ENCODE measurements around the gene PROK1.

DNA sequence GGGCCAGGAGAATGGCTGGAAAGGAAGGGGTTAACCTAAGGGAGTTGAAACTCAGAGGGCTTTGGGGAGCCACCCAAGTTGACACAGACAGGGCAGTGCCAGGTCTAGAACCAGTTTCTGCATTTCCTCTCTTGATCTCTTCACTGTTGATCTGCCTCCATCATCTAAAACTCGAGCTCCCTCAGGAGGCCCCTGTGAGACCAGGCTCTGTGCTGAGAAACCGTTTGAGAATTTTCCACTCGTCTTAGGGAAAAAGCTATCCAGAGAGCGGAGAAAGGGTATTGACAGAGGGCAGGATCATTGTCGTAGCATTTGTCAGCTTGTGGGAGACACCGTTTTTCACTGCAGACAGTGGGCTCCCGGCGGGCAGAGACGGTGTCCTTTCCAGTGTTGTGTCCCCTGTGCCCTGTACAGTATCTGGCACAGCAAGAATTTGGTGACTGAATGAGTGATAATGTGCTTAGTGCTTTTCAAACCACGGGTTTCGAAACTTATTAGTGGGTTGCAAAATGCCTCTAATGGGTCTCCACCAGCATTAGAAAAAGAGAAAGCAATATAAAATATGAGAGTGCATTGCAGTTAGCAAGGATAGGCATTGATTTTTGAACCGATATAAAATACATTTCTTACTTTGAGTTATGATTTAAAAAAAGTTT is 31.1 kb downstream of the PROK1 start:
- TF ChIP-seq, protein P1, sequence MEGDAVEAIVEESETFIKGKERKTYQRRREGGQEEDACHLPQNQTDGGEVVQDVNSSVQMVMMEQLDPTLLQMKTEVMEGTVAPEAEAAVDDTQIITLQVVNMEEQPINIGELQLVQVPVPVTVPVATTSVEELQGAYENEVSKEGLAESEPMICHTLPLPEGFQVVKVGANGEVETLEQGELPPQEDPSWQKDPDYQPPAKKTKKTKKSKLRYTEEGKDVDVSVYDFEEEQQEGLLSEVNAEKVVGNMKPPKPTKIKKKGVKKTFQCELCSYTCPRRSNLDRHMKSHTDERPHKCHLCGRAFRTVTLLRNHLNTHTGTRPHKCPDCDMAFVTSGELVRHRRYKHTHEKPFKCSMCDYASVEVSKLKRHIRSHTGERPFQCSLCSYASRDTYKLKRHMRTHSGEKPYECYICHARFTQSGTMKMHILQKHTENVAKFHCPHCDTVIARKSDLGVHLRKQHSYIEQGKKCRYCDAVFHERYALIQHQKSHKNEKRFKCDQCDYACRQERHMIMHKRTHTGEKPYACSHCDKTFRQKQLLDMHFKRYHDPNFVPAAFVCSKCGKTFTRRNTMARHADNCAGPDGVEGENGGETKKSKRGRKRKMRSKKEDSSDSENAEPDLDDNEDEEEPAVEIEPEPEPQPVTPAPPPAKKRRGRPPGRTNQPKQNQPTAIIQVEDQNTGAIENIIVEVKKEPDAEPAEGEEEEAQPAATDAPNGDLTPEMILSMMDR (IDR thresholded peaks at IDR 0.05) = no peak
- no peak for TF ChIP-seq POLR2A (IDR thresholded peaks at IDR 0.05)
